ENCODE data around the gene CYP46A1. TPM values are rescaled to one million over a fixed set of nuclear protein-coding genes. Genes with fewer than 3 reads are reported as not detected.
A peak's percentile ranks its signal among the peaks of the same experiment; 100 is the strongest.

CYP46A1 gene
- polyA plus RNA-seq, 2 donors, result 0.16 to 0.20 TPM

DNA sequence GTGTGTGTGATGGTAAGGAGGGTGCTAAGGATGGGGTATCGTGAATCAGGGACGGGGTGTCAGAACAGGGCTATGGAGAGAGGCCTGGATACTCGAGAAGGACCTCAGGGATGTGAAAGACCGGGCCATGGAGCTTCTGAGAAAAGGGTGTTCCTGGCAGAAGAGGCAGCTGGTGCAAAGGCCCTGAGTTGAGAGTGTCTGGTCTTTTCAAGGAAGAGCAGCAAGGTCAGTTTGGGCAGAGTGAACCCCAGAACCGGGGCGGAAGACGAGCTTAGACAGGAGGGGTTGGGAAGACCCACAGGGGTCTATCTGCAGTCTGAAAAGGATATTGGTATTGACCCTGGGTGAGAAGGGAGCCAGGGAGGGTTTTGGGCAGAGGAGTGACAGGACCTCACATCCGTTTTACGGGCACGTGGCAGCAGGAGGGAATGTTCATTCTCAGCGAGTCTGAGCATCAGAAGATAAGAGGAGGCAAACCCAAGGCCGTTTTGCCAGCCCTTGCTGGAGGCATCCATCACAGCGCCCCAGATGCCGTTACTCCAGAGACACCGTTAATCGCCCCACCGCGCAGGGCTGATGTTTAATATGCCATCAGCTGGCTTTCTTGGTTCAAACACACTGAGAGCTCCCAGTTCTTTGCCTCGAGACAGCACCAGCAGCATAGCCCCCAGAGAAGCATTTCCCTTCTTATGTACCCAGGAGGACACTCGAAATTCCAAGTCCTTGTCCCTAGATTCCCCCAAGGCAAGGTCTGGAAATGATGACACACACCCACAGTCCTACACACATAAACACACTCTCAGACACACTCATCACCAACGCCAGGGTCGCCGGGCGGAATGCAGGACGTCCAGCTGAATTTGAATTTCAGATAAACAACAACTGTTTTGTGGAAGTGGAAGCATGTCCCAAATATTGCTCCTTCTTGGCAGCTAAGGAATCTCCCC lies 67.7 kb downstream of the CYP46A1 start:
- H3K27ac ChIP-seq (ENCODE audit: low read depth in 2 of 2, low read length in 1 of 2), result peak overlapping the region in 1 of 2 donors; percentile 54
- no peaks in the 10 kb centered on the region for H3K36me3 ChIP-seq (ENCODE audit: control insufficient read depth in 2 of 2, insufficient read depth in 2 of 2, low read length in 1 of 2)
- no peaks in the 10 kb centered on the region for H3K9me3 ChIP-seq (ENCODE audit: control insufficient read depth in 2 of 2, insufficient read depth in 1 of 2, low read depth in 1 of 2, low read length in 1 of 2)
- peaks cover 17 to 24% of the 10 kb centered on the region in 2 donors for H3K4me1 ChIP-seq (ENCODE audit: control insufficient read depth in 2 of 2, insufficient read depth in 2 of 2, low read length in 1 of 2)
- whole genome bisulfite sequencing, 2 donors, result 58 to 59% methylated on average over 25 of the region's 25 CpGs
- no peaks in the 10 kb centered on the region for H3K27me3 ChIP-seq (ENCODE audit: control insufficient read depth in 1 of 2, insufficient read depth in 2 of 2, low read length in 2 of 2)
- H3K4me3 ChIP-seq (ENCODE audit: low read depth in 1 of 2, low read length in 2 of 2), result no peak overlapping the region

DNA sequence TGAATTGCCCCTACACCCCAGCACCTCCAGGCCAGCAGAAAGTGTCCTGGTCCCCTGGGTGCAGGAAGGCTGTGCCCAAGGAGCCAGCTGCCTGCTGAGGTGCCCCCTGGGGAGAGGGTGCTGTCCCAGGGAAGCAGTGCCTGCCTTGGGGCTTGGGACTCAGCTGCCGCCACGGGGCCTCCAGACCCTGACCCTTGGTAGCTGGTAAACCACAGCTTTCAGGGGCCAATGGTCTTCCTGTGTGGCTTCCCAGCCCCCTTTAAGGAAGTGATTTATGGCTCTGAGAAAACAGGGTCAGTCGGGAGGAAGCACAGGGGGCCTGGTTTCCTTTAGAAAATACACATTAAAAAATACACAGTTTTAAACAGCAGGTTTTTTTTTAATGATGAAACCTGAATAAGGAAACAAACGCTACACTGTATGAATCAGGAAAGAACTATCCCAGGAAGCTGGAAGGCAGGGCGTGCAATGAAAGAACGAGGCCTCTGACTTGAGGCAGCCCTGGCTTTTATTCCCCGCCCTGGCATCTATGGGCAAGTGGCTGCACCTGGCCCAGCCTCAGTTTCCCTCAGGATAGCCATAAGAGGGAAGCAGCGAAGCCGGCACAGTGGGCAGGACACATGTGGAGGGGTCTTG lies 68.5 kb downstream of the CYP46A1 start:
- Histone ChIP-seq H3K36me3 (ENCODE audit: control insufficient read depth in 2 of 2, insufficient read depth in 2 of 2, low read length in 1 of 2) (no peaks in the 10 kb centered on the region), H3K27me3 (ENCODE audit: control insufficient read depth in 1 of 2, insufficient read depth in 2 of 2, low read length in 2 of 2) (no peaks in the 10 kb centered on the region), H3K4me3 (ENCODE audit: low read depth in 1 of 2, low read length in 2 of 2) (no peak overlapping the region), H3K27ac (ENCODE audit: low read depth in 2 of 2, low read length in 1 of 2) (peak overlapping the region; percentile 54 to 69), H3K4me1 (ENCODE audit: control insufficient read depth in 2 of 2, insufficient read depth in 2 of 2, low read length in 1 of 2) (peaks cover 14 to 24% of the 10 kb centered on the region in 2 donors), H3K9me3 (ENCODE audit: control insufficient read depth in 2 of 2, insufficient read depth in 1 of 2, low read depth in 1 of 2, low read length in 1 of 2) (no peaks in the 10 kb centered on the region)
- 30% methylated on average over 9 of the region's 9 CpGs for WGBS, 2 donors

DNA sequence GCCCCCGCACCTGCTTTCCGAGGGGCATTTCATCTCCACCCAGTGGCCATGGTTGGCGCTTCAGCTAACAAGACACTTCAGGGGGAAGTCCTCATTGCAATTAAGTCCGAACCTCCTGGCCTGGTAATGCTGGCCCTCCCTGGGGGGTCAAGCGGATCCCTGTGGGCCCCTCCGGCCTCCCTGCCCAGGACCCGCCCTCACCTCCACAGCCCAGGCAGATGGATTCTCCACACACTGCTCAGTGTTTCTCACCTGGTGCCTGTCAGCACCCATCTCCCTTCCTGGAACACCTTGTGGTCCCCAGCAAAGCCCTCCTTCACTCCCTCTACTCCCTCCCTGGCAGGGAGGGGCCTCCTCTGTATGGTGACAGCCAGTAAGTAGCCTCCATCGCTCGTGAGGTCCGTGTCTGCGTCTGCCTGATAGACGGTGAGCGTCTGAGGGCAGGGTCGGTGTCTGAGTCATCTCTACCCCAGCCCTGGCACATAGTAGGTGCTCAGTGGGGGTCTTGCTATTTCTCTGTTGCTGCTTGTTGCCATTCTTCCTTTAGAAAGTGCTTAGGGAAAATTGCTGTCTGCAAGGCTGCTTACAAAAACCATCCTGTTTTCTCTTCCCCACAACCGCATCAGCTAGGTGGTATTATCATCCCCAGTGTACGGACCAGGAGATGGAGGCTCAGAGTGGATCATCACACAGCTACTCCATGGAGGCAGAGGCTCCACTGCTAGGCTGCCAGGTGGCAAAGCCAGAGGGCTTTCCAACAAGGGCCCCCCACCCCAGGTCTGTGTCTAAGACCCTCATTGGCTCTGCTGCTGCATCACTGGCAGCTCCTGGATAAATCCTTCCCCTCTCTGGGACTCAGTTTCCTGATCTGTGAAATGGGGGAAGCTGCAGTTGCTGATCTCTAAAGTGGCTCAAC lies 69.4 kb downstream of the CYP46A1 start:
- H3K27me3 ChIP-seq (ENCODE audit: control insufficient read depth in 1 of 2, insufficient read depth in 2 of 2, low read length in 2 of 2), result no peaks in the 10 kb centered on the region
- no peaks in the 10 kb centered on the region for H3K36me3 ChIP-seq (ENCODE audit: control insufficient read depth in 2 of 2, insufficient read depth in 2 of 2, low read length in 1 of 2)
- WGBS, 2 donors, result 48 to 49% methylated on average over 14 to 16 of the region's 16 CpGs
- H3K4me1 ChIP-seq (ENCODE audit: control insufficient read depth in 2 of 2, insufficient read depth in 2 of 2, low read length in 1 of 2), result peaks cover 13 to 31% of the 10 kb centered on the region in 2 donors
- H3K9me3 ChIP-seq (ENCODE audit: control insufficient read depth in 2 of 2, insufficient read depth in 1 of 2, low read depth in 1 of 2, low read length in 1 of 2), result no peaks in the 10 kb centered on the region
- H3K27ac ChIP-seq (ENCODE audit: low read depth in 2 of 2, low read length in 1 of 2), result peak overlapping the region; percentile 55 to 56
- H3K4me3 ChIP-seq (ENCODE audit: low read depth in 1 of 2, low read length in 2 of 2), result no peak overlapping the region

DNA sequence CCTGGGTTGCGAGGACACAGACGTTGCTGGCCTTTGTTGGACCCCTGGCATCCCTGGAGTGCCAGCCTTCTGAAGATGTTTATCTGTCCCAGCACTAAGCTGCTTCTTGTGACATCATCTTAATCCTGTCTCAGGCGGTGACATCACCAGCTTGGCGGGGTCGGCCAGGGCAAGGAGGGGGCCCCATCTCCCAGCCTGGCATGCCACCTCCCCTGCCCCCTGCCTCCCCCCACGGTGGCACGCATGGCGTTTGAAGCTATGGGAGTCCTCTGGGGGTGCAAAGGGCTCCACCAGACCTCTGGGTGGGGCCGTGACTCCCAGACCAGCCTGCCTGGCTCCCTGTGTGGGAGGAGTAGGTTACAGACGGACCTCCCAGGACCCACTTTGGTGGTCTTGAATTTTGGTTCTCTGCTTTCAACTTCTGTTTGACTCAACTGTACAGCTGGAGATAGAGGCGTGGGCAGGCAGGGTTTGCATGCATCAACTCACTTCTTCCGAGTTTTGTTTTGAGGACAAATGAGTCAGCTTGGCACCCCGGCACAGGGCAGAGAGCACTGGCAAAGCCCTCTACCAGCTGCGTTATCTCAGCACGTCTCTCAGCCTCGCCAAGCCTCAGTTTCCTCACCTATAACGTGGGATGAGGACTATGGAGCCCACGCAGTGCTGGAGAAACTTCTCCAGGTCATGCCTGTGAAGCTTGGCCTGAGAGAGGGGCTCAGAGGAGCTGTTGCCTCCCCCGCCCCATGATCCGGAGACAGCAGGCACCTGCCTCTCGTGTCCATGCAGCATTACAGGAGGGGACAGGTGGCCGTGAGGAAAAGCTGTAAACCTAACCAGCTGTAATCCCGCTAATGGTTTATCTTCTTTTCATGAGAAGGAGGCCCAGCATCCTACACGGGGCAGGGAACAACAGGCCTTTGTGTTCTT lies 70.3 kb downstream of the CYP46A1 start:
- no peaks in the 10 kb centered on the region for H3K27me3 ChIP-seq (ENCODE audit: control insufficient read depth in 1 of 2, insufficient read depth in 2 of 2, low read length in 2 of 2)
- peaks cover 16 to 35% of the 10 kb centered on the region in 2 donors for H3K4me1 ChIP-seq (ENCODE audit: control insufficient read depth in 2 of 2, insufficient read depth in 2 of 2, low read length in 1 of 2)
- WGBS, 2 donors, result 52 to 54% methylated on average over 24 of the region's 24 CpGs
- H3K9me3 ChIP-seq (ENCODE audit: control insufficient read depth in 2 of 2, insufficient read depth in 1 of 2, low read depth in 1 of 2, low read length in 1 of 2), result no peaks in the 10 kb centered on the region
- no peaks in the 10 kb centered on the region for H3K36me3 ChIP-seq (ENCODE audit: control insufficient read depth in 2 of 2, insufficient read depth in 2 of 2, low read length in 1 of 2)
- H3K4me3 ChIP-seq (ENCODE audit: low read depth in 1 of 2, low read length in 2 of 2), result no peak overlapping the region
- H3K27ac ChIP-seq (ENCODE audit: low read depth in 2 of 2, low read length in 1 of 2), result peak overlapping the region; percentile 22 to 56

DNA sequence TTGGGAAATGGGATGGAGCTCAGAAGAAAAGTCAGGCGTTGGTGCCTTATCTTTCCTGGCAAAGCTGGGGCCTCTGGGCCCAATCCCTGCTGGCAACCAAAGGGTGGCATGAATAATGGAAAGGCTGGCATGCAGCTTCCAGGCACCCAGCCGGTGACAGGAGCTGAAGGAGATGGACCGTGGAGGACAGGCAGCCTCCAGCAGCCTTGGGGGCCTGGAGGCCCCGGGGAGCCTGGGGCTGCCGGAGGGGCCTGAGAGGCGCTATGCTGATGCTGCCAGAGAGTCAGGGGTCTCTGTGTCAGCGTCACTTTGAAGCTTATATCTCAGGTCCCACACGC lies 70.9 kb downstream of the CYP46A1 start:
- Histone ChIP-seq H3K4me3 (ENCODE audit: low read depth in 1 of 2, low read length in 2 of 2) (no peak overlapping the region), H3K27me3 (ENCODE audit: control insufficient read depth in 1 of 2, insufficient read depth in 2 of 2, low read length in 2 of 2) (no peaks in the 10 kb centered on the region), H3K27ac (ENCODE audit: low read depth in 2 of 2, low read length in 1 of 2) (no peak overlapping the region), H3K9me3 (ENCODE audit: control insufficient read depth in 2 of 2, insufficient read depth in 1 of 2, low read depth in 1 of 2, low read length in 1 of 2) (no peaks in the 10 kb centered on the region), H3K36me3 (ENCODE audit: control insufficient read depth in 2 of 2, insufficient read depth in 2 of 2, low read length in 1 of 2) (no peaks in the 10 kb centered on the region), H3K4me1 (ENCODE audit: control insufficient read depth in 2 of 2, insufficient read depth in 2 of 2, low read length in 1 of 2) (peaks cover 16 to 38% of the 10 kb centered on the region in 2 donors)
- 66 to 77% methylated on average over 8 of the region's 8 CpGs for WGBS, 2 donors

DNA sequence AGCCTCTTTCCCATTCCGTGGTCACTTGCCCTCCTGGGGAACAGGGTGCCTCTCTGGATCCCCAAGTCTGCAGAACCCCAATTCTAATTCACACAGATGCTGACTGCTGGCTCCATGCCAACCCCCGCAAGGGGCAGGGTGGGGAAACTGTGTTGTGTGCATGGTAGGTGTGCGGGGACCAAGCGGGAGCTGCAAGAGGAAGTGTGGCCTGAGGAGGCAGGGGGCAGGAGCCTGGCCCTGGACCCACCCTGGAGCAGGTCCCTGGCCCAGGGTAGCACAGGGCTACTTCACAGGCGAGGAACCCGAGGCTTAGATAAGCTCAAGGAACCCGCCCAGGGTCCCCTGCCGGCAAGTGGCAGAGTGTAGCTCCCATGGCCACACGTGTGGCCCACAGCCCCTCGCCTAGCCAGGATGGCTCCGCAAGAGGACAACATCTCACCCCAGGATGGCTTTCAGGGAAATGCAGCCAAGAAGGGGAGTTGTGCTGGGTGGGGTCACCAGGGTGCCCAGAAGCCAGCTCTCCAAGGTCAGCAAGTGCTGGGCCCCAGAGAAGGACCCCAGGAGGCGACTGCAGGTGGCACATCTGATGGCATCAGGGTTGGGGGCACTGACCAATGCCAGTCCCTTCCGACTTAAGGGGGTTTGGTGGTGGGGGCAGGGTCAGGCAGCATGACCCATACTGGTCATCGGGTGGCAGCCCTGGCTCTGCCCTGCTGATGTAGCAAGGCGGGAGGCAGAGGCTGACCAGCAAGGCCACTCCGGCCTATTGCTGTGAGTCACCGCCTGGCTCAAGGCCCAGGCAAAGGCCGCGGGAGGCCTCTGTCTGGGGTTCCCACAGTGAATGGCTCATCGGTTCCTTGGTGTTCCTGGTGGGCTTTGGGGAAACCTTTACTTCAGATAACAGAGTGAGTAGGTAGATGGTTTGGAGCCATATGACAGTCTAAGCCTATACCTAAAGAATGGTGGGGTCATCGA lies 71.8 kb downstream of the CYP46A1 start:
- WGBS, 2 donors, result 50 to 58% methylated on average over 21 of the region's 21 CpGs
- no peak overlapping the region for H3K4me3 ChIP-seq (ENCODE audit: low read depth in 1 of 2, low read length in 2 of 2)
- no peaks in the 10 kb centered on the region for H3K9me3 ChIP-seq (ENCODE audit: control insufficient read depth in 2 of 2, insufficient read depth in 1 of 2, low read depth in 1 of 2, low read length in 1 of 2)
- H3K27me3 ChIP-seq (ENCODE audit: control insufficient read depth in 1 of 2, insufficient read depth in 2 of 2, low read length in 2 of 2), result no peaks in the 10 kb centered on the region
- peak overlapping the region; percentile 53 to 66 for H3K27ac ChIP-seq (ENCODE audit: low read depth in 2 of 2, low read length in 1 of 2)
- peaks cover 16 to 38% of the 10 kb centered on the region in 2 donors for H3K4me1 ChIP-seq (ENCODE audit: control insufficient read depth in 2 of 2, insufficient read depth in 2 of 2, low read length in 1 of 2)
- H3K36me3 ChIP-seq (ENCODE audit: control insufficient read depth in 2 of 2, insufficient read depth in 2 of 2, low read length in 1 of 2), result no peaks in the 10 kb centered on the region

DNA sequence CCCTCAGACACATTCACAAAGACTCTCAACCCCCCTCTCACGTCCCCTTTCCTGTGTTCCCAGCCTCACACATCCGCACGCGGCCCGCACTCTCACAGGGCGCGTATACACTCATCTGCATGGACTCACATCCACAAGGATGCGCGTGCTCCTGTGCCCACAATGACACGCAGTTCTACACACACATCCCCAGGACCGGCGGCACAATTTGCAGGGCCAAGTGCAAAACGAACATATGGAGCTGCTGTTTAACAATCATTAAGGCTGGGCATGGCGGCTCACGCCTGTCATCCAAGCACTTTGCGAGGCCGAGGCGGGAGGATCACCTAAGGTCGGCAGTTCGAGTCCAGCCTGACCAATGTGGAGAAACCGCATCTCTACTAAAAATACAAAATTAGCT lies 72.7 kb downstream of the CYP46A1 start:
- Histone ChIP-seq H3K4me3 (ENCODE audit: low read depth in 1 of 2, low read length in 2 of 2) (no peak overlapping the region), H3K9me3 (ENCODE audit: control insufficient read depth in 2 of 2, insufficient read depth in 1 of 2, low read depth in 1 of 2, low read length in 1 of 2) (no peaks in the 10 kb centered on the region), H3K27ac (ENCODE audit: low read depth in 2 of 2, low read length in 1 of 2) (peak overlapping the region in 1 of 2 donors; percentile 39), H3K27me3 (ENCODE audit: control insufficient read depth in 1 of 2, insufficient read depth in 2 of 2, low read length in 2 of 2) (no peaks in the 10 kb centered on the region), H3K36me3 (ENCODE audit: control insufficient read depth in 2 of 2, insufficient read depth in 2 of 2, low read length in 1 of 2) (no peaks in the 10 kb centered on the region), H3K4me1 (ENCODE audit: control insufficient read depth in 2 of 2, insufficient read depth in 2 of 2, low read length in 1 of 2) (peaks cover 16 to 38% of the 10 kb centered on the region in 2 donors)
- WGBS, 2 donors, result 92% methylated on average over 21 of the region's 21 CpGs

Measured in esophagus (tissue), 2 donors.